GM13977 (cell line): ENCODE data around the gene AMPD1.

Experiments used
- DNase-seq: peaks from one replicate; pipeline ENCODE4 v3.0.0; 2012; ENCODE audit warnings: low spot score
- CTCF ChIP-seq: IDR thresholded peaks from 2 replicates; pipeline ENCODE4 v1.5.1; 2012; ENCODE audit warnings: mild to moderate bottlenecking, control low read depth; ENCODE audit not compliant: insufficient read depth; ENCODE audit errors: extremely low read depth, missing control alignments
- in situ Hi-C: fragments of 300-500 bp; cut with MboI; formaldehyde crosslinking; loops from one replicate; pipeline ENCODE4 v1.12.0; 2022; ENCODE audit warnings: low sequenced_read_pairs, low pct_unique_long_range_greater_than_20kb, mixed read lengths, inconsistent platforms; ENCODE audit not compliant: unreplicated experiment

Gene AMPD1

GRCh38 chr1:114703242-114703641 is 7.9 kb upstream of the AMPD1 start:
- no peak for TF ChIP-seq CTCF
- DNase-seq, result no peak
- in situ Hi-C loops, result no loop called here

GRCh38 chr1:114702737-114703136 is 7.4 kb upstream of the AMPD1 start:
- TF ChIP-seq CTCF, result no peak
- peak; percentile 17 for DNase-seq
- in situ Hi-C loops, result no loop called here

- TF ChIP-seq CTCF, result no peak
- no peak for DNase-seq
- in situ Hi-C loops, result no loop called here
These were observed 6.6 kb upstream of the AMPD1 start for GRCh38 chr1:114701931-114702330.

- in situ Hi-C loops, result no loop called here
- TF ChIP-seq CTCF, result no peak
- no peak for DNase-seq
These were observed 4.8 kb upstream of the AMPD1 start for GRCh38 chr1:114700036-114700600.

- in situ Hi-C loops, result no loop called here
- TF ChIP-seq CTCF, result no peak
- no peak for DNase-seq
These were observed 1.5 kb upstream of the AMPD1 start for GRCh38 chr1:114696810-114697209.

- in situ Hi-C loops, result no loop called here
- no peak for DNase-seq
- TF ChIP-seq CTCF, result no peak
These were observed 621 bp downstream of the AMPD1 start for GRCh38 chr1:114694540-114695310.
